Thoracic aorta (tissue), 2 donors: ENCODE measurements around the gene DSCAM. TPM values are rescaled to one million over a fixed set of nuclear protein-coding genes. Genes with fewer than 3 reads are reported as not detected.

Source experiments
- ATAC-seq: fragments of 150-250 bp; one replicate; pipeline ENCODE4 v1.8.0; 2017; ENCODE audit warnings: low read depth; ENCODE audit not compliant: insufficient number of reproducible peaks, low FRiP score
- DNase-seq: peaks from one replicate; pipeline ENCODE4 v3.0.0-alpha.2; 2020; ENCODE audit warnings: low spot score
- H3K27ac ChIP-seq, 2 donors: fragments of 200-600 bp; sonication (generic); 1 replicate in 1 of 2; 2 replicates in 1 of 2; pipeline ENCODE4 v1.5.1; 2016; ENCODE audit warnings: mild to moderate bottlenecking in 2 of 2, moderate library complexity in 2 of 2
- H3K27me3 ChIP-seq: fragments of 200-600 bp; sonication (generic); replicated peaks from 2 replicates; pipeline ENCODE4 v1.6.0; 2016; ENCODE audit warnings: mild to moderate bottlenecking; ENCODE audit not compliant: insufficient read depth
- H3K36me3 ChIP-seq: fragments of 200-600 bp; sonication (generic); one replicate; pipeline ENCODE4 v1.5.1; 2016
- H3K4me1 ChIP-seq, 2 donors: fragments of 200-600 bp; sonication (generic); 1 replicate in 1 of 2; 2 replicates in 1 of 2; pipeline versions ENCODE4 v1.5.1 to v1.6.0; 2016; ENCODE audit warnings: low read depth in 2 of 2, mild to moderate bottlenecking in 1 of 2; ENCODE audit not compliant: control insufficient read depth in 1 of 2
- H3K4me3 ChIP-seq: fragments of 200-600 bp; sonication (generic); 2 replicates; pipeline ENCODE4 v1.5.1; 2016; ENCODE audit warnings: mild to moderate bottlenecking
- H3K9me3 ChIP-seq: fragments of 200-600 bp; sonication (generic); 2 replicates; pipeline ENCODE4 v1.5.1; 2016
- total RNA-seq, 2 donors: library from RNA; depleted of rRNA; stranded (reverse); fragments of >200 nt; gene quantifications; one replicate each; pipeline versions ENCODE4 v1.1.0 to v1.2.3, GENCODE V29; 2016
- TF ChIP-seq, protein P1 (sequence below): fragments of 200-600 bp; sonication (generic); IDR thresholded peaks from one replicate; pipeline ENCODE4 v1.5.1; 2019; ENCODE audit warnings: antibody characterized with exemption

Gene DSCAM
- total RNA-seq, 2 donors from 2014 or later, result not detected

DNA sequence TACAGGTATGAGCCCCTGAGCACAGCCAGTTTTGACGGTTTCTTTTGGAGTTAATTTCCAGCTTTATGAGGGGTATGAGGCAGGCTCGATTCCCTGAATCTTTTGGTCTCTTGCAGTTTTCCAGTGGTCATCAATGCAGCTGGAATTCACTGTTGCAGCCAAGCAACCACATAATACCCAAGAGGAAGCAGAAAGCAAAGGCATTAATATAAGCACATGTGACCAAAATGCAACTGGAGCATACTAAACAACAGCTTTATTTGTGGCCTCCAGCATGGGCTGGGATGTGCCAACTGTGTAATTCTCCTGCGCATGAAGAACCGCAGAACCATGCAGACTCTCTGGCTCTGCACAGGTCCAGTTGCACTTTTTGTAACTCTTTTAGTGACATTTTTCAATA is 33.0 kb downstream of the DSCAM start:
- H3K36me3 ChIP-seq, result no peaks in the 10 kb centered on the region
- no peaks in the 10 kb centered on the region for H3K4me1 ChIP-seq
- H3K27me3 ChIP-seq, result no peaks in the 10 kb centered on the region
- TF ChIP-seq, protein P1, sequence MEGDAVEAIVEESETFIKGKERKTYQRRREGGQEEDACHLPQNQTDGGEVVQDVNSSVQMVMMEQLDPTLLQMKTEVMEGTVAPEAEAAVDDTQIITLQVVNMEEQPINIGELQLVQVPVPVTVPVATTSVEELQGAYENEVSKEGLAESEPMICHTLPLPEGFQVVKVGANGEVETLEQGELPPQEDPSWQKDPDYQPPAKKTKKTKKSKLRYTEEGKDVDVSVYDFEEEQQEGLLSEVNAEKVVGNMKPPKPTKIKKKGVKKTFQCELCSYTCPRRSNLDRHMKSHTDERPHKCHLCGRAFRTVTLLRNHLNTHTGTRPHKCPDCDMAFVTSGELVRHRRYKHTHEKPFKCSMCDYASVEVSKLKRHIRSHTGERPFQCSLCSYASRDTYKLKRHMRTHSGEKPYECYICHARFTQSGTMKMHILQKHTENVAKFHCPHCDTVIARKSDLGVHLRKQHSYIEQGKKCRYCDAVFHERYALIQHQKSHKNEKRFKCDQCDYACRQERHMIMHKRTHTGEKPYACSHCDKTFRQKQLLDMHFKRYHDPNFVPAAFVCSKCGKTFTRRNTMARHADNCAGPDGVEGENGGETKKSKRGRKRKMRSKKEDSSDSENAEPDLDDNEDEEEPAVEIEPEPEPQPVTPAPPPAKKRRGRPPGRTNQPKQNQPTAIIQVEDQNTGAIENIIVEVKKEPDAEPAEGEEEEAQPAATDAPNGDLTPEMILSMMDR, result no peak
- H3K4me3 ChIP-seq, result no peak overlapping the region
- H3K27ac ChIP-seq, result no peak overlapping the region
- DNase-seq (no peak), ATAC-seq (no peak)
- no peaks in the 10 kb centered on the region for H3K9me3 ChIP-seq

DNA sequence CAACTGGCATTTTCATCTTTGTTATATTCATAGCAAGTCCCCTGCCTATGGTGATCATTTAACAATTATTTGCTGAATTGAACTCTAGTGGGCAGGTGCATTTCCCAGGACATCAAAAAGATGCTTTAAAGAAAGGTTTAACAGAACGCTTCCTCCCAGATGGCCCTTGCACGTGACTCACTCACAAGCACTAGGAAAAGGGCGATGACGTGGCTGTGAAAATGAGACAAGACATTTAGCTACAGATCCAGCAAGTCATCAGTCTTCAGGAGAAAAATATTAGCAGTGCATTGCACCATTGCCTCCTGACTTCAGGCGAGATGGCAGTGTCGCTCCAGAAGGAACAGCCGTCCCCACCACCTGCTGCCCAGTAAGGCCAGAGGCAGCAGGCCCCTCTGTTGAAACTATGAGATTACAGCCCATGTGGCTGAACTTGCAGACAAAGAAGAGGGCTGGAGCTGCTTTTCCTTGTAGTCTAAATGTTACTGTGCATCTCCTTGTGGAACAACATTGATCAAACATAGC is 37.2 kb downstream of the DSCAM start:
- no peak overlapping the region for H3K27ac ChIP-seq
- TF ChIP-seq, protein P1, result no peak

DNA sequence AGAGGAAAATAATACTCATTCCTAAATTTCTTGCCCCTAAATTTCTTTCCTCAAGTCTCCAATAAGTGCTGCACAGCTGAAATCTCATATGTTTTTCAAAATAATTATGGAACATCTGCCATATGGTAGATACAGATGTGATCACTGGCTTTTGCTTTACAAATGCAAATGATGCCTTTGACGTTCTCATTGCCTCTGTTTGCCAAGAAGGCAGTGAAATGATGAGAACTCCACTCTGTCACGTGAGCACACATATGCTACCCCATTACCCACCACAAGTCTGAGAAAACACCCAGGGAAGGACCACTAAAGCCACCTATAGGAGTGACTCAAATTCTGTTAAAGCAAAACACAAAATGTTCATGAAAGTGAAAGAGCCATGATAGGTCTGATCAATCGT is 43.9 kb downstream of the DSCAM start:
- H3K27me3 ChIP-seq, result no peaks in the 10 kb centered on the region
- no peaks in the 10 kb centered on the region for H3K4me1 ChIP-seq
- ATAC-seq (no peak), DNase-seq (no peak)
- no peaks in the 10 kb centered on the region for H3K36me3 ChIP-seq
- H3K9me3 ChIP-seq, result peaks cover 11% of the 10 kb centered on the region
- H3K4me3 ChIP-seq, result no peak overlapping the region
- H3K27ac ChIP-seq, result no peak overlapping the region
- TF ChIP-seq, protein P1, result no peak

More for the DNA sequence above, 37.2 kb downstream of the DSCAM start:
- Histone ChIP-seq H3K9me3 (no peaks in the 10 kb centered on the region), H3K4me1 (no peaks in the 10 kb centered on the region), H3K27me3 (no peaks in the 10 kb centered on the region), H3K4me3 (no peak overlapping the region), H3K36me3 (no peaks in the 10 kb centered on the region)
- no peak for ATAC-seq
- DNase-seq, result no peak

DNA sequence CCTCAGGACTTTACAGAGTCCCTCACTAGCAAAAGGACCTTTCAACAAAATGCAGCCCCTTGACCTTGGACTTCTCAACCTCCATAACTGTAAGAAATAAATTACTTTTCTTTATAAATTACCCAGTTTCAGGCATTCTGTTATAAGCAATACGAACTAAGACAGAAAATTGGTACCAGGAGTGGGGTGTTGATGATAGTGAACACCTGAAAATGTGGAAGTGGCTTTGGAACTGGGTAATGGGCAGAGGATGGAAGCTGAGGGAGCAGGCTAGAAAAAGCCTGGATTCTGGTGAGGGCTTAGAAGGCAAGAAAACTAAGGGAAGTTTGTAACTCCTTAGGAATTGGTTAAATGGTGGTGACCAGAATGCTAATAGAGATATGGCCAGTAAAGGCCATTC is 46.8 kb downstream of the DSCAM start:
- peaks cover 11% of the 10 kb centered on the region for H3K9me3 ChIP-seq
- no peak overlapping the region for H3K4me3 ChIP-seq
- H3K4me1 ChIP-seq, result no peaks in the 10 kb centered on the region
- H3K27me3 ChIP-seq, result no peaks in the 10 kb centered on the region
- DNase-seq, result no peak
- ATAC-seq, result no peak
- H3K36me3 ChIP-seq, result no peaks in the 10 kb centered on the region
- TF ChIP-seq, protein P1, result no peak
- H3K27ac ChIP-seq, result no peak overlapping the region

DNA sequence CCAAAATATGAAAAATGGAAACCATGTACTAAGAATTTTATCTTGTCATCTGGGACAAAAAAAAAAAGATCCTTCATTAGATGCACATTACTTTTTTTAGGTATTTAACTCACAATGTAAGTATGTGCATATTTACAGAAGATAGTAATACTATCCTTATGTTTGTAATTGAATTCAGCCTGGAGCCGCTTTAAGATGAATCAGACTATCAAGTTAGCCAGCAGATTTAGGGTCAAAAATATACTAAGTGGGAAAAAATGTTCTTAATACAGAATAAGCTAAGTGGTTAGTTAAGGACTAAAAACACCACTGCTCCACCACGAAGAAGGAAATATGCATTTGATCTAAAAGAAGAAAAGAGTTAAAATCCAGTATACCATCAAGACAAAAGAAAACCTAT is 49.1 kb downstream of the DSCAM start:
- Histone ChIP-seq H3K4me3 (no peak overlapping the region), H3K9me3 (peaks cover 11% of the 10 kb centered on the region), H3K4me1 (no peaks in the 10 kb centered on the region), H3K27ac (no peak overlapping the region), H3K36me3 (no peaks in the 10 kb centered on the region), H3K27me3 (no peaks in the 10 kb centered on the region)
- ATAC-seq, result no peak
- DNase-seq, result no peak
- TF ChIP-seq, protein P1, result no peak
